ENCODE data around the gene RBM19.

The RBM19 gene

GRCh38 chr12:113933201-113933786 is 32.8 kb downstream of the RBM19 start:
- H3K27ac ChIP-seq = no peak overlapping the region
- no peak for TF ChIP-seq CTCF (conservative IDR thresholded peaks at IDR 0.05)

GRCh38 chr12:113932381-113933196 is 33.5 kb downstream of the RBM19 start:
- no peak overlapping the region for H3K27ac ChIP-seq
- TF ChIP-seq CTCF (conservative IDR thresholded peaks at IDR 0.05) = no peak

GRCh38 chr12:113931517-113931916 is 34.6 kb downstream of the RBM19 start:
- TF ChIP-seq CTCF (conservative IDR thresholded peaks at IDR 0.05) = no peak
- H3K27ac ChIP-seq = no peak overlapping the region

- no peak overlapping the region for H3K27ac ChIP-seq
- no peak for TF ChIP-seq CTCF (conservative IDR thresholded peaks at IDR 0.05)
Observed at GRCh38 chr12:113930249-113930648, 35.9 kb downstream of the RBM19 start.

GRCh38 chr12:113929312-113929989 is 36.7 kb downstream of the RBM19 start:
- TF ChIP-seq CTCF (conservative IDR thresholded peaks at IDR 0.05) = no peak
- H3K27ac ChIP-seq = no peak overlapping the region

- TF ChIP-seq CTCF (conservative IDR thresholded peaks at IDR 0.05) = no peak
- no peak overlapping the region for H3K27ac ChIP-seq
Observed at GRCh38 chr12:113926788-113927187, 39.3 kb downstream of the RBM19 start.

- TF ChIP-seq CTCF (conservative IDR thresholded peaks at IDR 0.05) = no peak
- no peak overlapping the region for H3K27ac ChIP-seq
Observed at GRCh38 chr12:113924341-113924740, 41.8 kb downstream of the RBM19 start.

Measured in VCaP (cell line).